ENCODE data around the gene TAPT1. TPM values are rescaled to one million over a fixed set of nuclear protein-coding genes. Genes with fewer than 3 reads are reported as not detected.

TAPT1 gene
- total and polyA plus RNA-seq, 2 experiments from 2014 or later = 3.6 to 9.9 TPM

DNA sequence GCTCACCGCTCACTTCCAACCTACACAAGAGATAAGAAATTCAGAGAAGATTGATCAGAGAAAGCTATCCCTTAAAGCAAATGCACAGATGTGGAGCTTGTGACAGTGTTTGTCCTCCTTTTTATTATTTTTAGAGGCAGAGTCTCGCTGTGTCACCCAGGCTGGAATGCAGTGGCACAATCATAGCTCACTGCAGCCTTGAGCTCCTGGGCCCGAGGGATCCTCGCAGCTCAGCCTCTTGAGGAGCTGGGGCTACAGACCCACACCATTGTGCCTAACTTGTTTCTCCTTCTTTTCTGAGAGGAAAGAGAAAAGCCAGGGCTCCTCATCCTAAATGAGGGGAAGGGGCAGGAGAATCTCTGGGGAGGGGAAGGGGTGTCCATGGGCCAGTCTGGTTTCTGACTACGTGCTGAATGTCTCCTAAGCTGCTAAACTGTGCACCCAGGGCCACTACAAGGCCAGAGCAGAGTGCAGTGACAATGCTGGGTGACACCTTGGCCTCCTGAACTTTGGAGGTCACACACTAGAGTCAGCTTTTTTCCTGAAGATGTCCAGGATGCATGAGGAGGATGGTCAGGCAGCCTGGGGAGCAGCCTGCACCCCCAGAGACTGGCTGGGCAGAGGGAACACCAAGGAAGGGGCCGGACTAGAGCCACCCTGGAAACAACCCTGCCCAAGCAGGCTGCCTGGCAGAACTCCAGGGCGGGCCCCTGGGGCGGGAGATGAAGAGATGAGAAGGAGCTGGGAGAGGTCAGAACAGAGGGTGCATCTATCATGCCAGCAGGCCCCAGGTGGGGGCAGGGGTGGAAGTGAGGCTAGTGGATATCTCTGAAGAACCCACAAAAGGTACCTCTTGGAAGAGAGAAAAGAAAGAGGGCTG lies 87.0 kb downstream of the TAPT1 start:
- ATAC-seq (no peak), DNase-seq (ENCODE audit: low spot score) (no peak)
- H2AFZ ChIP-seq = no peak overlapping the region
- no peaks in the 10 kb centered on the region for H3F3A ChIP-seq (replicated peaks; ENCODE audit: low read depth)
- H3K4me1 ChIP-seq (ENCODE audit: insufficient read depth) = no peaks in the 10 kb centered on the region
- no peaks in the 10 kb centered on the region for H3K79me2 ChIP-seq (replicated peaks; ENCODE audit: insufficient read depth)
- no peak overlapping the region for H3K27ac ChIP-seq (ENCODE audit: low read depth)
- Mint-ChIP-seq H3K4me1 (no peaks in the 10 kb centered on the region), H3K4me3 (no peak overlapping the region), H3K36me3 (ENCODE audit: low read depth) (peaks cover 3% of the 10 kb centered on the region; the same call in 1 of the 3 replicates), H3K9me3 (peaks cover 18% of the 10 kb centered on the region), H3K27me3 (ENCODE audit: insufficient read depth, low read depth, poor library complexity) (peaks cover 5% of the 10 kb centered on the region), H3K27ac (no peak overlapping the region)
- peaks cover 3% of the 10 kb centered on the region; the same call in 1 of the 2 replicates for H3K36me3 ChIP-seq (ENCODE audit: insufficient read depth)
- H3K4me3 ChIP-seq = no peak overlapping the region
- no peaks in the 10 kb centered on the region for H4K20me1 ChIP-seq (replicated peaks; ENCODE audit: insufficient read depth)
- no peak for TF ChIP-seq EZH2 (IDR thresholded peaks at IDR 0.05; ENCODE audit: low read depth, unreplicated experiment)
- no peak overlapping the region for H3K4me2 ChIP-seq
- no peaks in the 10 kb centered on the region for H3K27me3 ChIP-seq (ENCODE audit: insufficient read depth)
- 0 out of 2 replicates have a peak, but pooled peaks cover 8% of the 10 kb centered on the region for H3K9me2 ChIP-seq (ENCODE audit: insufficient read depth)

GRCh38 chr4:16136827-16137226 lies 89.4 kb downstream of the TAPT1 start:
- H3K9me2 ChIP-seq (ENCODE audit: insufficient read depth) = peaks cover 8% of the 10 kb centered on the region; the same call in 1 of the 2 replicates
- no peaks in the 10 kb centered on the region for H3K36me3 ChIP-seq (ENCODE audit: insufficient read depth)
- no peak overlapping the region for H3K27ac ChIP-seq (ENCODE audit: low read depth)
- Mint-ChIP-seq H3K27me3 (ENCODE audit: insufficient read depth, low read depth, poor library complexity) (peaks cover 5% of the 10 kb centered on the region), H3K36me3 (ENCODE audit: low read depth) (peaks cover 4% of the 10 kb centered on the region; the same call in 1 of the 3 replicates), H3K27ac (no peak overlapping the region), H3K9me3 (peaks cover 14% of the 10 kb centered on the region), H3K4me3 (no peak overlapping the region), H3K4me1 (no peaks in the 10 kb centered on the region)
- H4K20me1 ChIP-seq (replicated peaks; ENCODE audit: insufficient read depth) = no peaks in the 10 kb centered on the region
- DNase-seq (ENCODE audit: low spot score) (no peak), ATAC-seq (no peak)
- no peaks in the 10 kb centered on the region for H3F3A ChIP-seq (replicated peaks; ENCODE audit: low read depth)
- H3K4me2 ChIP-seq = no peak overlapping the region
- no peak overlapping the region for H3K4me3 ChIP-seq
- no peaks in the 10 kb centered on the region for H3K79me2 ChIP-seq (replicated peaks; ENCODE audit: insufficient read depth)
- no peak overlapping the region for H2AFZ ChIP-seq
- H3K4me1 ChIP-seq (ENCODE audit: insufficient read depth) = no peaks in the 10 kb centered on the region
- H3K27me3 ChIP-seq (ENCODE audit: insufficient read depth) = no peaks in the 10 kb centered on the region
- TF ChIP-seq STAT1 (IDR thresholded peaks at IDR 0.05; ENCODE audit: unreplicated experiment) (no peak), REST (IDR thresholded peaks at IDR 0.05; ENCODE audit: unreplicated experiment) (no peak), EZH2phosphoT487 (IDR thresholded peaks at IDR 0.05; ENCODE audit: unreplicated experiment) (no peak), ZNF331 (CRISPR knock-in tag; IDR thresholded peaks at IDR 0.05; ENCODE audit: low read depth) (no peak), EZH2 (IDR thresholded peaks at IDR 0.05; ENCODE audit: low read depth, unreplicated experiment) (no peak), CREB1 (CRISPR knock-in tag; IDR thresholded peaks at IDR 0.05; ENCODE audit: low read depth) (no peak), POLR2AphosphoS5 (IDR thresholded peaks at IDR 0.05; ENCODE audit: low read depth) (no peak), NANOG (IDR thresholded peaks at IDR 0.05; ENCODE audit: borderline replicate concordance) (no peak)
- TF ChIP-seq, protein P1, sequence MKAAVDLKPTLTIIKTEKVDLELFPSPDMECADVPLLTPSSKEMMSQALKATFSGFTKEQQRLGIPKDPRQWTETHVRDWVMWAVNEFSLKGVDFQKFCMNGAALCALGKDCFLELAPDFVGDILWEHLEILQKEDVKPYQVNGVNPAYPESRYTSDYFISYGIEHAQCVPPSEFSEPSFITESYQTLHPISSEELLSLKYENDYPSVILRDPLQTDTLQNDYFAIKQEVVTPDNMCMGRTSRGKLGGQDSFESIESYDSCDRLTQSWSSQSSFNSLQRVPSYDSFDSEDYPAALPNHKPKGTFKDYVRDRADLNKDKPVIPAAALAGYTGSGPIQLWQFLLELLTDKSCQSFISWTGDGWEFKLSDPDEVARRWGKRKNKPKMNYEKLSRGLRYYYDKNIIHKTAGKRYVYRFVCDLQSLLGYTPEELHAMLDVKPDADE (IDR thresholded peaks at IDR 0.05) = no peak
- TF ChIP-seq, protein P2, sequence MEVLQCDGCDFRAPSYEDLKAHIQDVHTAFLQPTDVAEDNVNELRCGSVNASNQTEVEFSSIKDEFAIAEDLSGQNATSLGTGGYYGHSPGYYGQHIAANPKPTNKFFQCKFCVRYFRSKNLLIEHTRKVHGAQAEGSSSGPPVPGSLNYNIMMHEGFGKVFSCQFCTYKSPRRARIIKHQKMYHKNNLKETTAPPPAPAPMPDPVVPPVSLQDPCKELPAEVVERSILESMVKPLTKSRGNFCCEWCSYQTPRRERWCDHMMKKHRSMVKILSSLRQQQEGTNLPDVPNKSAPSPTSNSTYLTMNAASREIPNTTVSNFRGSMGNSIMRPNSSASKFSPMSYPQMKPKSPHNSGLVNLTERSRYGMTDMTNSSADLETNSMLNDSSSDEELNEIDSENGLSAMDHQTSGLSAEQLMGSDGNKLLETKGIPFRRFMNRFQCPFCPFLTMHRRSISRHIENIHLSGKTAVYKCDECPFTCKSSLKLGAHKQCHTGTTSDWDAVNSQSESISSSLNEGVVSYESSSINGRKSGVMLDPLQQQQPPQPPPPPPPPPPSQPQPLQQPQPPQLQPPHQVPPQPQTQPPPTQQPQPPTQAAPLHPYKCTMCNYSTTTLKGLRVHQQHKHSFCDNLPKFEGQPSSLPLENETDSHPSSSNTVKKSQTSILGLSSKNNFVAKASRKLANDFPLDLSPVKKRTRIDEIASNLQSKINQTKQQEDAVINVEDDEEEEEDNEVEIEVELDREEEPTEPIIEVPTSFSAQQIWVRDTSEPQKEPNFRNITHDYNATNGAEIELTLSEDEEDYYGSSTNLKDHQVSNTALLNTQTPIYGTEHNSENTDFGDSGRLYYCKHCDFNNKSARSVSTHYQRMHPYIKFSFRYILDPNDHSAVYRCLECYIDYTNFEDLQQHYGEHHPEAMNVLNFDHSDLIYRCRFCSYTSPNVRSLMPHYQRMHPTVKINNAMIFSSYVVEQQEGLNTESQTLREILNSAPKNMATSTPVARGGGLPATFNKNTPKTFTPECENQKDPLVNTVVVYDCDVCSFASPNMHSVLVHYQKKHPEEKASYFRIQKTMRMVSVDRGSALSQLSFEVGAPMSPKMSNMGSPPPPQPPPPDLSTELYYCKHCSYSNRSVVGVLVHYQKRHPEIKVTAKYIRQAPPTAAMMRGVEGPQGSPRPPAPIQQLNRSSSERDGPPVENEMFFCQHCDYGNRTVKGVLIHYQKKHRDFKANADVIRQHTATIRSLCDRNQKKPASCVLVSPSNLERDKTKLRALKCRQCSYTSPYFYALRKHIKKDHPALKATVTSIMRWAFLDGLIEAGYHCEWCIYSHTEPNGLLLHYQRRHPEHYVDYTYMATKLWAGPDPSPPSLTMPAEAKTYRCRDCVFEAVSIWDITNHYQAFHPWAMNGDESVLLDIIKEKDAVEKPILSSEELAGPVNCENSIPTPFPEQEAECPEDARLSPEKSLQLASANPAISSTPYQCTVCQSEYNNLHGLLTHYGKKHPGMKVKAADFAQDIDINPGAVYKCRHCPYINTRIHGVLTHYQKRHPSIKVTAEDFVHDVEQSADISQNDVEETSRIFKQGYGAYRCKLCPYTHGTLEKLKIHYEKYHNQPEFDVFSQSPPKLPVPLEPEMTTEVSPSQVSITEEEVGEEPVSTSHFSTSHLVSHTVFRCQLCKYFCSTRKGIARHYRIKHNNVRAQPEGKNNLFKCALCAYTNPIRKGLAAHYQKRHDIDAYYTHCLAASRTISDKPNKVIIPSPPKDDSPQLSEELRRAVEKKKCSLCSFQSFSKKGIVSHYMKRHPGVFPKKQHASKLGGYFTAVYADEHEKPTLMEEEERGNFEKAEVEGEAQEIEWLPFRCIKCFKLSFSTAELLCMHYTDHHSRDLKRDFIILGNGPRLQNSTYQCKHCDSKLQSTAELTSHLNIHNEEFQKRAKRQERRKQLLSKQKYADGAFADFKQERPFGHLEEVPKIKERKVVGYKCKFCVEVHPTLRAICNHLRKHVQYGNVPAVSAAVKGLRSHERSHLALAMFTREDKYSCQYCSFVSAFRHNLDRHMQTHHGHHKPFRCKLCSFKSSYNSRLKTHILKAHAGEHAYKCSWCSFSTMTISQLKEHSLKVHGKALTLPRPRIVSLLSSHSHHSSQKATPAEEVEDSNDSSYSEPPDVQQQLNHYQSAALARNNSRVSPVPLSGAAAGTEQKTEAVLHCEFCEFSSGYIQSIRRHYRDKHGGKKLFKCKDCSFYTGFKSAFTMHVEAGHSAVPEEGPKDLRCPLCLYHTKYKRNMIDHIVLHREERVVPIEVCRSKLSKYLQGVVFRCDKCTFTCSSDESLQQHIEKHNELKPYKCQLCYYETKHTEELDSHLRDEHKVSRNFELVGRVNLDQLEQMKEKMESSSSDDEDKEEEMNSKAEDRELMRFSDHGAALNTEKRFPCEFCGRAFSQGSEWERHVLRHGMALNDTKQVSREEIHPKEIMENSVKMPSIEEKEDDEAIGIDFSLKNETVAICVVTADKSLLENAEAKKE (CRISPR knock-in tag; IDR thresholded peaks at IDR 0.05) = no peak

All from GM23338 (cell line).